ENCODE measurements around the gene LHPP.

GRCh38 chr10:124536496-124537050 is 75.0 kb downstream of the LHPP start:
- TF ChIP-seq EZH2 (IDR thresholded peaks at IDR 0.05) (no peak), CTCF (IDR thresholded peaks at IDR 0.05) (no peak), EZH2phosphoT487 (IDR thresholded peaks at IDR 0.05) (no peak)

Data from neural progenitor cell (in vitro differentiated cells).